ENCODE results near the gene COL7A1. TPM values are rescaled to one million over a fixed set of nuclear protein-coding genes. Genes with fewer than 3 reads are reported as not detected.

Gene COL7A1
- total RNA-seq, 1 experiment from 2014 or later, result 91.2 TPM

- H3K9me2 ChIP-seq (ENCODE audit: insufficient read depth), result no peaks in the 10 kb centered on the region
- no peak overlapping the region for H3K4me2 ChIP-seq
- intact Hi-C loops (cut with micrococcal nuclease; ENCODE audit: unreplicated experiment), result no loop called here
- no peak overlapping the region for H3K27ac ChIP-seq
- H2AFZ ChIP-seq, result no peak overlapping the region
- no peaks in the 10 kb centered on the region for H3K36me3 ChIP-seq (ENCODE audit: low read depth)
- H3K4me1 ChIP-seq (replicated peaks; ENCODE audit: insufficient read depth), result peaks cover 12% of the 10 kb centered on the region
- no peaks in the 10 kb centered on the region for H3K27me3 ChIP-seq (ENCODE audit: insufficient read depth, low read depth)
- BruUV-seq (replicated peaks), result no TSS peak
- H3K79me2 ChIP-seq (ENCODE audit: low read depth), result no peaks in the 10 kb centered on the region
- CTCF ChIA-PET, result no interaction called here
- H4K20me1 ChIP-seq (ENCODE audit: insufficient read depth), result no peaks in the 10 kb centered on the region
- H3K4me3 ChIP-seq, result no peak overlapping the region
- no peak for DNase-seq
- peaks cover 14% of the 10 kb centered on the region; the same call in 1 of the 2 replicates for H3F3A ChIP-seq (ENCODE audit: insufficient read depth, low read depth)
- TF ChIP-seq EZH2 (IDR thresholded peaks at IDR 0.05; ENCODE audit: low read depth) (no peak), CTCF (conservative IDR thresholded peaks at IDR 0.05) (no peak)
- POLR2A ChIA-PET (ENCODE audit: unreplicated experiment), result no interaction called here
- H3K9me3 ChIP-seq (ENCODE audit: insufficient read depth, low read depth), result no peaks in the 10 kb centered on the region
Measured at GRCh38 chr3:48516571-48516970, 78.6 kb downstream of the COL7A1 start.

GRCh38 chr3:48514431-48515227, 80.5 kb downstream of the COL7A1 start:
- POLR2A ChIA-PET (ENCODE audit: unreplicated experiment), result interaction anchor here (0.6 to 0.7 kb wide), 2 partner anchors 202 to 970 kb away, joined by 4 to 21 read pairs; no protein-coding TSS in a partner anchor
- CTCF ChIA-PET, result no interaction called here
- TF ChIP-seq EZH2 (IDR thresholded peaks at IDR 0.05; ENCODE audit: low read depth), result no peak
- no peak for TF ChIP-seq CTCF (conservative IDR thresholded peaks at IDR 0.05)
- no peaks in the 10 kb centered on the region for H4K20me1 ChIP-seq (ENCODE audit: insufficient read depth)
- H3K36me3 ChIP-seq (ENCODE audit: low read depth), result no peaks in the 10 kb centered on the region
- H3F3A ChIP-seq (ENCODE audit: insufficient read depth, low read depth), result peaks cover 14% of the 10 kb centered on the region; the same call in 1 of the 2 replicates
- H3K4me1 ChIP-seq (replicated peaks; ENCODE audit: insufficient read depth), result peaks cover 12% of the 10 kb centered on the region
- no TSS peak for BruUV-seq (replicated peaks)
- no peak overlapping the region for H3K4me2 ChIP-seq
- no peak overlapping the region for H2AFZ ChIP-seq
- H3K9me2 ChIP-seq (ENCODE audit: insufficient read depth), result no peaks in the 10 kb centered on the region
- intact Hi-C loops (cut with micrococcal nuclease; ENCODE audit: unreplicated experiment), result no loop called here
- H3K27ac ChIP-seq, result no peak overlapping the region
- H3K27me3 ChIP-seq (ENCODE audit: insufficient read depth, low read depth), result no peaks in the 10 kb centered on the region
- no peak overlapping the region for H3K4me3 ChIP-seq
- peak; percentile 17 to 67 for DNase-seq
- H3K9me3 ChIP-seq (ENCODE audit: insufficient read depth, low read depth), result no peaks in the 10 kb centered on the region
- H3K79me2 ChIP-seq (ENCODE audit: low read depth), result no peaks in the 10 kb centered on the region

Small RNA genes within 50 kb of the gene (microRNA-seq; reads per million reads assigned to microRNA genes)
- gene MIR4793 (ENCODE audit: borderline number of aligned reads, borderline replicate concordance), result not detected
- not detected for gene MIR6823 (ENCODE audit: borderline number of aligned reads, borderline replicate concordance)
- not detected for gene MIR711 (ENCODE audit: borderline number of aligned reads, borderline replicate concordance)

Other genes with a start within 250 kb of the COL7A1 start
- gene FBXW12, start 223.1 kb downstream of the COL7A1 start, total RNA-seq (2021), result not detected in 2 replicates
- gene PLXNB1, start 165.2 kb downstream of the COL7A1 start, total RNA-seq (2021), result 97.7 and 120 TPM in 2 replicates
- 28.5 and 35.4 TPM in 2 replicates for gene CCDC51, start 155.2 kb downstream of the COL7A1 start, total RNA-seq (2021)
- gene TMA7, start 155.1 kb downstream of the COL7A1 start, total RNA-seq (2021), result 235 and 314 TPM in 2 replicates
- gene ATRIP, start 148.6 kb downstream of the COL7A1 start, total RNA-seq (2021), result 6.9 and 8.5 TPM in 2 replicates
- 133 and 141 TPM in 2 replicates for gene SHISA5, start 91.2 kb downstream of the COL7A1 start, total RNA-seq (2021)
- gene PFKFB4, start 38.5 kb downstream of the COL7A1 start, total RNA-seq (2021), result 11.7 and 13.3 TPM in 2 replicates
- gene UCN2, start 31.5 kb downstream of the COL7A1 start, total RNA-seq (2021), result 2.8 and 4.2 TPM in 2 replicates
- 255 and 264 TPM in 2 replicates for gene UQCRC1, start 14.3 kb upstream of the COL7A1 start, total RNA-seq (2021)
- not detected in 2 replicates for gene TMEM89, start 26.4 kb upstream of the COL7A1 start, total RNA-seq (2021)
- 16.5 and 18.7 TPM in 2 replicates for gene SLC26A6, start 40.1 kb upstream of the COL7A1 start, total RNA-seq (2021)
- 9.9 and 11.6 TPM in 2 replicates for gene CELSR3, start 67.6 kb upstream of the COL7A1 start, total RNA-seq (2021)
- gene NCKIPSD, start 90.6 kb upstream of the COL7A1 start, total RNA-seq (2021), result 40.0 and 53.3 TPM in 2 replicates
- 123 and 144 TPM in 2 replicates for gene IP6K2, start 121.9 kb upstream of the COL7A1 start, total RNA-seq (2021)